GM18907 (cell line): ENCODE results near the gene SLC13A5.
A peak's percentile ranks its signal among the peaks of the same experiment; 100 is the strongest.
"Not testable (repeated sequence)": the region's sequence is repeated elsewhere in the genome, so short reads cannot be mapped to it uniquely, and the experiment has no call there.

Experiments used
- ATAC-seq: cut with Tn5 transposase; IDR thresholded peaks from one replicate; pipeline ENCODE4 v1.9.1; 2021; ENCODE audit warnings: mild to moderate bottlenecking, moderate library complexity; ENCODE audit not compliant: unreplicated experiment

The SLC13A5 gene

DNA sequence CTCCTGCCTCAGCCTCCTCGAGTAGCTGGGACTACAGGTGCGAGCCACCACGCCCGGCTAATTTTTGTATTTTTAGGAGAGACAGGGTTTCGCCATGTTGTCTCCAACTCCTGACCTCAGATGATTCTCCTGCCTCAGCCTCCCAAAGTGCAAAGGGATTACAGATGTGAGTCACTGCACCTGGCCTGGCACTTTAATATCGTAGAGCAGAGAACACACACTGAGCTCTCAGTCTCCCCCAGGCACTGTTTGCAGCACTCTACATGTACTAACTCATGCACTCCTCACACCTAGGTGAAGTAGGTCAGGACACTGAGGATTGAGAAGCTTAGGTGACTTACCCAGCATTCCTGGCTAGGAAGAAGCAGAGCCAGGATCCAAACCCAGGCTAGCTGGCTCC lies 46.6 kb downstream of the SLC13A5 start:
- ATAC-seq, result no peak

DNA sequence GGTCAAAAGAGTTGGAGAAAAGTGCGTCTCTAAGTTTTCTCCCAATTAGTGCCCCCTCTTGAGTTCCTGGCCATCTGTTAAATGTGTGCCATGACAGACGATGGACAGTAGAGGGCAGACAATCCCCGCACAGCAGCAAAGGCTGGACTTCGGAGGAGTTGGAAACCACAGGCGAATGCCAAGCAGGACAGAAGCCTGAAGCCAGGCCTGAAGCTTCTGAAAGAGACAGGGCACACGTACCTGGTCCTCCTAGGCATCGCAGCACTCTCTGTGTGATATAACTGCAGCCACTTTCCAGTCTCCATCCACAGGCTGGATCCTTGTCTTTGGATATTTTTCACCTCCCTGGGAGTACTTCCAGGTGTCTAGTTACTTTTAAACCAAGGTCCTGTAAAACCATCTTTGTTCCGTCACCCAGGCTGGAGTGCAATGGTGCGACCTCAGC lies 47.1 kb downstream of the SLC13A5 start:
- ATAC-seq, result no peak

DNA sequence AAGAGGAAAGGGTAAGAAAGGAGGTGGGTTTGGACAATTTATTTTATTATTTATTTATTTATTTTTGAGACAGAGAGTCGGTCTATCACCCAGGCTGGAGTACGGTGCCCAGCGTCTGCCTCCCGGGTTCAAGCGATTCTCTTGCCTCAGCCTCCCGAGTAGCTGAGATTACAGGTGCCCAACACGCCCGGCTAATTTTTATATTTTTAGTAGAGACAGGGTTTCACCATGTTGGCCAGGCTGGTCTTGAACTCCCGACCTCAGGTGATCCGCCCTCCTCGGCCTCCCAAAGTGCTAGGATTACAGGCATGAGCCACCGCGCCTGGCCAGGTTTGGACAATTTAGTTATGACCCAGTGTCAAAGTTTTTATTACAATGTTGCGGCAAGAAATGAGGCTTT lies 50.0 kb downstream of the SLC13A5 start:
- not testable (repeated sequence) for ATAC-seq

DNA sequence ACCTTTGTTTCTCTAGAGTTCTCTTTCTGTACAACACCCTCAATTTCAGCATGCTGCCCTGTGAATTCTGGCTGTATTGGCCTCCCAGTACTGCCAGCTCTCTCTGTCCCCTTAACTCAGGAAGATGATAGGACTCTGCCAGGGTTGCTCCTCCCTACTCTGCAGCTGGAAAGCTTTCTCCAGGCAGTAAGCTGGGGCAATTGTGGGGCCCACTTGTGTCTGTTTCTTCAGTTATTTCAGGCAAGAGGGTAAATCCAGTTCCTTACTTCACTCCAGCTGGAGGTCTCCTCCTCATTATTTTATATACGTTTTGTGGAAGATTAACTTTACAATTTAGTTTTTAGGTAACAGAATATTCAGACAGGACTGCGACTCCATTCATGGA lies 51.7 kb downstream of the SLC13A5 start:
- no peak for ATAC-seq

- peak; percentile 64 for ATAC-seq
These were observed 52.2 kb downstream of the SLC13A5 start for GRCh38 chr17:6660805-6661463.

DNA sequence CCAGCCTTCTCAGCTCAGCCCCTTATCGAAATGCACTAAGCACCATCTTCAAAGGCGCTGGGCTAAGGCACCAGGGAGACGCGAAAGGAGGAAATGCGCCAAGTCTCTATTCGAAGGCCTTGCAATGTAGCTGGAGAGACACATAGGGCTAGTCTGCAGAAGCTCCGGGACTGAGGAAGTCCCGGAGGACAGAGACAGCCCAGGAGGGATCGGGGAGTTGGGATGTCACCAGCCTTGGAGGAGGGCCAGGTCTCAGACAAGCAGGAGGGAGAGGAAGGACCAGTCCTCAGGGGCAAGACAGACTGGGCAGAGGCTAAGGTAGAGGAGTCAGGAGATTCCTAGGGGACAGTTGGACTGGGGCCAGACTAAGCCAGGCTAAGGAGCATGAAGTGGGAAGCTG lies 53.1 kb downstream of the SLC13A5 start:
- no peak for ATAC-seq

- ATAC-seq, result not testable (repeated sequence)
These were observed 54.8 kb downstream of the SLC13A5 start for GRCh38 chr17:6658411-6658810.

DNA sequence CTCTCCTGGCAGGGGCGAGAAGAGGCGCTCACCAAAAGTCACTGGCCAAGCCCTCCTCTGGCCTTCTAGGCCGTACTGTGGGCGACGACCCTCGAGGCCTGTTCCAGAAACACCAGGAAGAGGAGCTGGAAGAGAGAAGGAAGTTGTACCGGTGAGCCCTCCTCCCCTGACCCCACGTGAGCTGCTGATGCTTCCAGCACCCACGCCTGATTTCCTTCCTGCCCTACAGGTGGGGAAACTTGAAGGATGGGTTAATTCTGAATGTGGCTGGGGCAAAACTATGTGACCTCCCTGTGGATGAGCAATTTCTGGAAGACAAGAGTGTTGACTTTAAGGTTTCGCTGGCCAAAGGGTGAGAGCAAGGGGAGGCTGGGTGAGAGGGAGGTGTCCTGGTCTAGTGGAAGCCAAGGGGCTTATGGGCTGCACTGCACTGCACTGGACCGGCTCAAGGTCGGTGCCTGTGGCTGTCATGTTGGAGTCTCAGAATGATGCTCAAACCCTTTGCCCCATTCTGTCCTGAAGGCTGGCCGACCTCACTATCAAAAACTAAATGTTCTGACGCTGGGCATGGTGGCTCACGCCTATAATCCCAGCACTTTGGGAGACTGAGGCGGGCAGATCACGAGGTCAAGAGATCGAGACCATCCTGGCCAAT lies 55.4 kb downstream of the SLC13A5 start:
- ATAC-seq, result no peak

DNA sequence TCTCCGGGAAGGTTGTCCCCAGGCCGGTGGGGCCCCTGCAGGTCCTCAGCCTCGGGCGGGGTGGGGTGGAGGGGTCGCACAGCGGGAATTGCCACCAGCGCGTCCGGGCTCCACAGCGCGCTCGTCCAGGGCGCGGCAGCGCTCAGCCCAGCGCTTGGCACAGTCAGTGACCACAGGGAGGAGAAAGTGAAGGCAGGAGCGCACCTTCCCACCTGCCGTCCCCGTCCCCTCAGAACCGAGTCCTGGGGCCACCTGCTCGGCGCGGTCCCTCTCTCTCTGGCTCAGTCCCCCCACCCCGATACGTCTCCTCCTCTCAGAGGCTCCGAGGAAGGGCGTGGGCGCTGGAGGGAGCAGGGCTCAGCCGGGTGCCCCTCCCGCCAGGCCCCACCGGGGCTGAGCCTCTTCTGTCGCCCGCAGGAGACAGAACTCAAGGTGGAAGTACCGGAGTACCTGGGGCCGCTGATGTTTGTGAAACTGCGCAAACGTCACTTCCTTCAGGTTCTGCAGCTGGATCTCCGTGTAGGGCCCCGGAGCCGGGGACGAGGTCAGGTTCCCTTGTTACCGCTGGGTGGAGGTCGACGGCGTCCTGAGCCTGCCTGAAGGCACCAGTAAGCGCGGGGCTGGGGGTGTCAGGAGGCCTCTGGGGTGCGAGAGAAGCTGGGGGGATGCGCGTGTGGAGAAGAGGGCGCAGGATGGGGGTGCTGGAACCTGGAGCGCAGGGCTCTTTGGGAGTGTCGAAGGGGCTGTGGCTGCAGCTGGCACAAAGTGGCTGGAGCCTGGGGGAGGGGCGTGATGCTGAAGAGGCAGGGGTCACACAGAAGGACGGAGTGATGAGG lies 56.2 kb downstream of the SLC13A5 start:
- peak; percentile 37 for ATAC-seq

GRCh38 chr17:6655732-6656361 lies 57.3 kb downstream of the SLC13A5 start:
- ATAC-seq, result not testable (repeated sequence)

- ATAC-seq, result no peak
These were observed 58.1 kb downstream of the SLC13A5 start for GRCh38 chr17:6654841-6655731.

DNA sequence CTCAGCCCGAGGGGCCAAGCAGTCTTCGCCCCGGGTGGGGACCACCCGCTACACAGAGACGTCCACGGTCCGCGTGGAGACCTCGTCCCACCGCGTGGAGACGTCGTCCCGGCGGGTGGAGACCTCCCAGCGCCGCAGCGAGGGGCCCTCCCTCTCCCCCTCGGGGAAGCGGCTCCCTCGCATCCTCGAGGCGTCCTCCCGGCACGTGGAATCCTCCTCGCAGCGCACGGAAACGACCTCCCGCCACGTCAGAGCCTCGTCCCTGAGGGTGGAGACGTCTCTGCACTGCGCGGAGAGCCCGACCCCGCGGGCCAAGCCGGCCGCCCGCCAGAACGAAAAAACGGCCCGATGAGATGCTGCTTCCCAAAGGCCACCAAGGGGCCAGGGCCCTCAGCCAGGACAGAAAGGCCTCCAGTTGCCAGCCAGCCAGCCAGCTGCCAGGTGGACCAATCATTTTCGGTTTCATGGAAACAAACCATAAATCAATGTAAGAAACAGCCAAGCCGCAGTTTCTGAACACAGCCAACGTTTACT lies 61.2 kb downstream of the SLC13A5 start:
- peak; percentile 9 for ATAC-seq

- ATAC-seq, result peak; percentile 88
These were observed 61.7 kb downstream of the SLC13A5 start, which contains the start of the genes C17orf100 and MED31 for GRCh38 chr17:6651354-6651918. Gene C17orf100, plus strand, starts transcription at chr17:6651762. Its CDS starts 152 bp downstream, at chr17:6651914. Gene MED31, minus strand, starts transcription at chr17:6651605. Its CDS starts 77 bp downstream, at chr17:6651528.

DNA sequence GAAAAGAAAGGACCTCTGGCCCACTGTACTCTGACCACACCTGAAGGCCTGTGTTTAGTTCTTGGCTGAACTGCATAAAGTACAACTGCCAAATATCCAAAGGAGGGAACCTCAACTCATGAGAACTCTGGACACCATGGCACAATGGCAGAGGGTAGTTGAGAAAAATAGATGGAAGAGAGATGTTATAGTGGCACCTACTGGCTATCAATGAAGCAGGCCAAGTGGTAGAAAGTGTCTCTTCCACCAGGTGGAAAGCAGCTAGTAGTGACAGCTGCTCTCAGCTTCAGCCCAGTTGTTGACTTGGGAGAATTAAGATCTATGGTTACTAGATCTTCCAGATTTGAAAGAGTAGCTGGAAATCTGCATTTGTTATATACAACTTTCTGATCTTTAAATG lies 65.0 kb downstream of the SLC13A5 start:
- ATAC-seq, result no peak

GRCh38 chr17:6643451-6644125 lies 69.6 kb downstream of the SLC13A5 start:
- ATAC-seq, result no peak

- ATAC-seq, result no peak
These were observed 70.6 kb downstream of the SLC13A5 start for GRCh38 chr17:6642592-6642991.

DNA sequence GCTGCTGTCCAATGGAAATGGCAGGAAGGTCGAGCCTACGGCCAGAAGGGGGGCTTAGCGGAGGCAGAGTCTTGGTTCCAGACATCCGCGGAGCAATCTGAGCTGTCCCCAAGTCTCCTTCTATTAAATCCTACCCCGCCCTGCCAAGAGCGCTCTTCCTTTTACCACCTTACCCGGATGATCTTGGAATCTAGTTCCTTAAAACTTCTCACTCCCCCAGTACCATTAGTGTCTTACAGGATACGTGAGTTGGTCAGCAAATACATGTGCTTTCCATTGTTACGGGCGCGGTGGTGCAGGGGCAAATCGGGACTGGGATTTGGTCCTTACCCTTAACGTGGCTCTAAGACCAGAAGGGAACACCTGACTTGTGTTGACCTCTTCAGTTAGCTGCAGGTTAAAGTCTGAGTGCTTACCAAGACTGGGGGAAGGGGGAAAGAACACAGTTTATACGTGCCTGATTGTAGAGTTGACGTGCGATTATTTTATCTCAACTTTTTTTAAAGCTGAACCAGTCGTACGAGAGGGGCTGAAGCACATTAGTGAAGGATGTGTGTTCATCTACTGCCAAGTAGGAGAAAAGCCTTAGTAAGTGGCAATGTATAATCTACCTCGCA lies 71.8 kb downstream of the SLC13A5 start:
- peak; percentile 27 for ATAC-seq

DNA sequence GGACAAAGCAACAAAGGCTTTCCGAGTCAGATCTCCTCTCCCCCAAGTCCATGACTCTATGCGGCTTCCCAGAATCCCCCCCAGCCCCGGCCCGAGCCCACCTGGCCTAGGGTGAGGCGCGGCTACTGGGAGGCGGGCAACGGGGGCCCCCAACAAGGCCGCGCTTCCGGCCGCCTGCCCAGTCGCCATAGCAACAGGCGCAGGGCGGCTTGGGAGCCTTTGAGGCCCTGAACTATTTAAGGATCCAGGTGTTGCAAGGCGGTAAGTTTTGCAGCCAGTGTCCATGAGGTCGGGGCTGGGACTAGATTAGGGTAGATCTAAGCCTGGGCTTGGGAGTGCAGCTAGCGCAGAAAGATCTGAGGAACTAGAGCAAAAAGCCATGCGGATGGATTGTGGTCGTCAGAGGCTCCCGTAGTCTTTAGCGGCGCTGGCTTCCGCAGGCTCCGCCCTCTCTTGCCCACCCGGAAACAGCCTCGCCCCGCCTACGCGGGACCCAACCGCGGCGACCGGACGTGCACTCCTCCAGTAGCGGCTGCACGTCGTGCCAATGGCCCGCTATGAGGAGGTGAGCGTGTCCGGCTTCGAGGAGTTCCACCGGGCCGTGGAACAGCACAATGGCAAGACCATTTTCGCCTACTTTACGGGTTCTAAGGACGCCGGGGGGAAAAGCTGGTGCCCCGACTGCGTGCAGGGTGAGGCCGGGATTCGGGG lies 72.5 kb downstream of the SLC13A5 start, which contains the start of the genes KIAA0753 and TXNDC17:
TSS of gene KIAA0753 (minus strand) at position 176 of the 711 bp plus-strand sequence. CDS start 5,608 bp downstream, outside the sequence.
TSS of gene TXNDC17 (plus strand) at position 525 of the 711 bp plus-strand sequence. CDS start at position 548, 23 bp downstream.
- ATAC-seq, result peak; percentile 87
